ENCODE results near the gene NPAS3. TPM values are rescaled to one million over a fixed set of nuclear protein-coding genes. Genes with fewer than 3 reads are reported as not detected.

The NPAS3 gene
- total and polyA plus RNA-seq, 2 of the 13 experiments (the other 11 are each of a cell fraction or from before 2014, with no cell fraction given), result not detected

DNA sequence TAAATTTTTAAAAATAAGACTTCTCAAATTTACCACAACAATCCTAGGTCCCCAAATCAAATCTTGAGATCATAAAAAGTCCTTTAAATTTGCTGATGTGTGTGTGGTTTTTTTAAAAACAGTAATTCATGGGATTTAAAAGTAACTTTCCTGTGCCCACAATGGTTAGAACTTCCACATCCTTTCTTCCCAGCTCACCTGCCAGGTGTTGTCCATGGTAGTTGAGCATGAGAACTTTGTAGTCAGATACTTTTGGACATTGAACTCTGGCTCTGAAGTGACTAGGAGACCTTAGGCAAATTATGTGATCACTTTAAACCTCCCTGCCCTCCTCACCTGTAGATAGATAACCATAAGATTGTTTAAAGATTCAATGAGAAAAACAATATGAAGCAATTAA lies 253.2 kb downstream of the NPAS3 start (continued):
- TF ChIP-seq, protein P1, sequence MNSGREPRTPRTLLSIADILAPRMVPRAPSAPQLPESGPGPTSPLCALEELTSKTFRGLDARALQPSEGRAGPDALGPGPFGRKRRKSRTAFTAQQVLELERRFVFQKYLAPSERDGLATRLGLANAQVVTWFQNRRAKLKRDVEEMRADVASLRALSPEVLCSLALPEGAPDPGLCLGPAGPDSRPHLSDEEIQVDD (CRISPR knock-in tag; IDR thresholded peaks at IDR 0.05; ENCODE audit: borderline replicate concordance), result no peak
- TF ChIP-seq ZNF572 (CRISPR knock-in tag; IDR thresholded peaks at IDR 0.05), result no peak

DNA sequence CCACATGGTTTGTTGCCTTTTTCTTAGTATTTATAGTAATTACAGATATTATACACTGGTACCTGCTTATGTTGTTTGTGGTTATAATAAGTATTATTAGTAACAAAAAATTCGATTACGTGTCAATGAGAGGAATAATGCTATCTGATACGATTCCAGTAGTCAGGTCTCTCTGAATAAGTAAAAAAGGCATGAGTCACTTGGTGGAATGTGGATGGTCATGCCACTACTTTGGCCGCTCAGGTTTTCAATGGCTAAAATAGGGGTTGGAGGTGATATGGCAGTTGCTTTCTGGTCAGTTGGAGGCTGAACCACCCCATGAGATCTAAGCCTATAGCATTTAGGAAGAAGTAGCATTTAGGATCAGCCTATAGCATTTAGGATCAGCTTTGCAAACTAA lies 255.9 kb downstream of the NPAS3 start:
- no peak overlapping the region for H3K4me2 ChIP-seq (ENCODE audit: low read depth, low read length)
- no peak for DNase-seq (ENCODE audit: low spot score)

DNA sequence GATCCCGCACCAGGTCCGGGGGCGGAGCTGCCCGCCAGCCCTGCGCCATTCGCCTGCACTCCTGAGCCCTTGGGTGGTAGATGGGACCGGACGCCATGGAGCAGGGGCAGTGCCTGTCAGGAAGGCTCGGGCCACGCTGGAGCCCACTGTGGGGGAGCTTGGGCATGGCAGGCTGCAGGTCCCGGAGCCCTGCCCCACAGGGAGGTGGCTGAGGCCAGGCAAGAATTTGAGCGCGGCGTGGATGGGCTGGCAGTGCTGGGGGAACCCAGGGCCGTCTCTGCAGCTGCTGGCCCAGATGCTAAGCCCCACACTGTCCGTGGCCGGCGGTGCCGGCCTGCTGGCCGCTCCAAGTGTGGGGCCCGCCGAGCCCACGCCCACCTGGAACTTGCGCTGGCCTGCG lies 260.0 kb downstream of the NPAS3 start:
- H3K36me3 ChIP-seq (replicated peaks in 1 of 2; ENCODE audit: control insufficient read depth in 1 of 2, insufficient read depth in 2 of 2, low read length in 2 of 2), result no peaks in the 10 kb centered on the region
- H4K20me1 ChIP-seq (ENCODE audit: insufficient read depth, low read length), result no peaks in the 10 kb centered on the region
- no peak for DNase-seq (ENCODE audit: low spot score)
- H3K9ac ChIP-seq (ENCODE audit: insufficient read depth, low read depth, low read length), result no peak overlapping the region
- H2AFZ ChIP-seq (ENCODE audit: low read length), result no peak overlapping the region
- H3K9me3 ChIP-seq (ENCODE audit: low read length), result peaks cover 60% of the 10 kb centered on the region
- intact Hi-C loops (cut with micrococcal nuclease; ENCODE audit: unreplicated experiment) (no loop called here), in situ Hi-C loops (cut with HindIII; ENCODE audit: extremely low pct_ligation_motif_present, low pct_unique_long_range_greater_than_20kb) (no loop called here)
- TF ChIP-seq JUND (CRISPR knock-in tag; IDR thresholded peaks at IDR 0.05) (0 out of 2 replicates have a peak, but pooled peaks have one; percentile 19), ZFP37 (CRISPR knock-in tag; IDR thresholded peaks at IDR 0.05; ENCODE audit: borderline replicate concordance) (no peak)
- CTCF ChIA-PET (ENCODE audit: low intra/inter-chr PET ratio, low total read pairs), result no interaction called here
- H3K4me3 ChIP-seq (replicated peaks in 1 of 3; ENCODE audit: insufficient read depth in 1 of 3, low read depth in 2 of 3, low read length in 3 of 3), result no peak overlapping the region
- POLR2A ChIA-PET, result no interaction called here
- 67% methylated on average over 25 of the region's 25 CpGs for WGBS (ENCODE audit: low lambda C conversion rate)
- no peak overlapping the region for H3K27ac ChIP-seq (ENCODE audit: extremely low read length, insufficient read depth, low read length)
- no peaks in the 10 kb centered on the region for H3K27me3 ChIP-seq (ENCODE audit: control insufficient read depth in 1 of 2, insufficient read depth in 2 of 2, low read length in 2 of 2)
- no TSS peak for BruUV-seq (replicated peaks)
- no peaks in the 10 kb centered on the region for H3K4me1 ChIP-seq (ENCODE audit: insufficient read depth, low read length)
- H3K4me2 ChIP-seq (ENCODE audit: low read depth, low read length), result no peak overlapping the region
- ATAC-seq, result peak; percentile 44; the same call in 2 of the 3 replicates
- no peak for FAIRE-seq
- H3K79me2 ChIP-seq (ENCODE audit: insufficient read depth, low read length), result no peaks in the 10 kb centered on the region

More for the DNA sequence above, 255.9 kb downstream of the NPAS3 start:
- TF ChIP-seq NFATC3 (CRISPR knock-in tag; IDR thresholded peaks at IDR 0.05) (no peak), CREB1 (IDR thresholded peaks at IDR 0.05) (0 out of 2 replicates have a peak, but pooled peaks have one; percentile 23), CREB1 (CRISPR knock-in tag; IDR thresholded peaks at IDR 0.05) (no peak), ZNF20 (CRISPR knock-in tag; IDR thresholded peaks at IDR 0.05) (no peak)
- Histone ChIP-seq H2AFZ (ENCODE audit: low read length) (no peak overlapping the region), H3K27ac (ENCODE audit: extremely low read length, insufficient read depth, low read length) (no peak overlapping the region), H3K27me3 (ENCODE audit: control insufficient read depth in 1 of 2, insufficient read depth in 2 of 2, low read length in 2 of 2) (no peaks in the 10 kb centered on the region), H3K9ac (ENCODE audit: insufficient read depth, low read depth, low read length) (no peak overlapping the region), H3K79me2 (ENCODE audit: insufficient read depth, low read length) (no peaks in the 10 kb centered on the region), H3K36me3 (replicated peaks in 1 of 2; ENCODE audit: control insufficient read depth in 1 of 2, insufficient read depth in 2 of 2, low read length in 2 of 2) (no peaks in the 10 kb centered on the region), H4K20me1 (ENCODE audit: insufficient read depth, low read length) (no peaks in the 10 kb centered on the region), H3K4me3 (replicated peaks in 1 of 3; ENCODE audit: insufficient read depth in 1 of 3, low read depth in 2 of 3, low read length in 3 of 3) (no peak overlapping the region), H3K9me3 (ENCODE audit: low read length) (peaks cover 53% of the 10 kb centered on the region), H3K4me1 (ENCODE audit: insufficient read depth, low read length) (no peaks in the 10 kb centered on the region)
- FAIRE-seq, result no peak
- intact Hi-C loops (cut with micrococcal nuclease; ENCODE audit: unreplicated experiment) (no loop called here), in situ Hi-C loops (cut with HindIII; ENCODE audit: extremely low pct_ligation_motif_present, low pct_unique_long_range_greater_than_20kb) (no loop called here)
- CTCF ChIA-PET (ENCODE audit: low intra/inter-chr PET ratio, low total read pairs), result no interaction called here
- POLR2A ChIA-PET, result no interaction called here
- WGBS (ENCODE audit: low lambda C conversion rate), result 7% methylated on average over 4 of the region's 4 CpGs
- ATAC-seq, result no peak
- no TSS peak for BruUV-seq (replicated peaks)

Measured in HepG2 (cell line).